CD4-positive, alpha-beta T cell treated with Interleukin-2 at 100 ng/mL for 4 hours (primary cell): ENCODE measurements around the gene XYLT1.

Source experiments
- DNase-seq: peaks from one replicate; pipeline ENCODE4 v3.0.0-alpha.2; 2020; ENCODE audit warnings: low spot score

XYLT1 gene

GRCh38 chr16:17403156-17403809 is 67.5 kb downstream of the XYLT1 start:
- DNase-seq: no peak

DNA sequence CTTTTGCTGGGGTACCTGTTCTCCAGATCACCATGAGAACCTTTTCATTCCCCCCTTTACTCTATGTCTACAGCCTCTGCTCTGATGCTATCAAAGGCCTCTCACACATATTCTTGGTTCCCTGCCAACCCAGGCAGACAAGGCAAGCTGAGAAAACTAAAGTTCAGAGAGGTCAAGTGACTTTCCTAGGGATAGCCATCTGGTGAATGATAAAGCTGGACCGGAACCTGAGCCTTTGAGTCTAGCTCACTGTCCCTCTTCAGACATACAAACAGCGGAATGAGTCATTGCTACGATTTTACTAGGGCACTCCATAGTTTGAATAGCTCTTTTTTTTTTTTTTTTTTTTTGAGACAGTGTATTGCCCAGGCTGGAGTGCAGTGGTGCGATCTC is 73.3 kb downstream of the XYLT1 start:
- peak; percentile 45 for DNase-seq

- peak; percentile 84 for DNase-seq
Observed at GRCh38 chr16:17396762-17397498, 73.8 kb downstream of the XYLT1 start.

- DNase-seq: peak; percentile 17
Observed at GRCh38 chr16:17395849-17396480, 74.8 kb downstream of the XYLT1 start.

GRCh38 chr16:17392857-17393692 is 77.7 kb downstream of the XYLT1 start:
- no peak for DNase-seq

- DNase-seq: no peak
Observed at GRCh38 chr16:17392127-17392856, 78.5 kb downstream of the XYLT1 start.

DNA sequence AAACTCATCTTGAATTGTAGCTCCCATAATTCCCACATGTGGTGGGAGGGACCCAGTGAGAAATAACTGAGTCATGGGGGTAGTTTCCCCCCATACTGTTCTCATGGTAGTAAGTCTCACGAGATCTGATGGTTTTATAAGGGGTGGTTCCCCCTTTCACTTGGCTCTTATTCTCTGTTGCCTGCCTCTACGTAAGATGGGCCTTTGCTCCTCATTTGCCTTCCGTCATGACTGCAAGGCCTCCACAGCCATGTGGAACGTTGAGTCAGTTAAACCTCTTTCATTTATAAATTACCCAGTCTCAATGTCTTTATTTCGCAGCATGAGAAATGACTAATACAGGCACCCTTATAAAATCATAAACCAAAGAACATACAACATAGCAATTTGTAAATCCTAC is 79.0 kb downstream of the XYLT1 start:
- no peak for DNase-seq

DNA sequence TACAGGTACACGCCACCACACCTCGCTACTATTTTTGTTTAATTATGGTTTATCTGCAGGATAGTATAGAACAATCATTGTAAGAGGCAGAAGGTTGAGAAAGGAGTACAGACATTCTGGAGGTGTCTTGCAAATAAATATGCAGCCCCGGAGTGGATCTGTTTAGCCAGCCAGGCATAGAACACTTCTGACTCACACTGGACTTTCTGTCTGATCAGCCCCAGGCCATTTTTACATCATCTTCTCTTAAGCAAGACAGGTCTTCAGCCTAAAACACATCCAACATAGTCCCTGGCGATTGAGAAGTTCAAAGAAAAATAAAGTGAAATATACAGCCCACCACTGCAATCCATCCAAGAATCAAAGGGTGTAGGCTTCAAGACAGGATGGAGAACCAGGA is 81.4 kb downstream of the XYLT1 start:
- no peak for DNase-seq

DNA sequence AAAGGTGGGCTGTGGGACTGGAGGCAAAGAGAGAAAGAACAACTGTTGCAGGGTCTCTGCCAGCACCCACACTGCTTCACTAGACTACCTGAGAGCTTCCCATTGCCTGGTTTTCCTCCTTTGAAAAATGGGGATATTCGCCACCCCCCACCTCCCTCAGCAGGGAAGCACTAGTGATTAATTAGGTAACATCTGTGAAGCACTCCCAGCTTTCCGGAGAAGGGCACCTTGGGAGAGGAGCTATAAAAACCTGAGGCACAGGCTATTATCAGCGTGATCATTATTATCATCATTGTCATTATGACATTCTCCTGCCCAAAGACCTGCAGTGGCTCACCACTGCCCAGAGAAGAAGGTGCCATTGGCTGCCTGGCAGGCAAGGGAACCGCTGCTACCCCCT is 83.5 kb downstream of the XYLT1 start:
- no peak for DNase-seq

DNA sequence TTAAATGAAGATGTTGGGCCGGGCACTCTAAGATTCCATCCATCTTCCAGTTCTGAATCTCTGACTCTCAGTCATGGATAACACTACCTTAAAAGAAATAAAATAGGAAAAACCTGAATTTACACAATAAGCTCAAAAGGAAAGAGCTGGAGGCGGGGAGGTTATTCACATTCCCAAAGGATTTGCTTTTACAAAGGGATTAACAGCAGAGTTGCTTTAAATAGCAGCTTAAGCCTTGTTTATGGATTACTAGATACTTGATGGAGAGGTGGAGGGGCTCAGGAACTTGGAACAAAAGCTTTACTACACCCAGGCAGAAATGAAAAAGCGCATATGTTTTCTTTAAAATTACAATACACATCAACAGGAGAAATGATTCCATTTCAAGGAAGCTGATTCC is 84.5 kb downstream of the XYLT1 start:
- DNase-seq: no peak

GRCh38 chr16:17384471-17384870 is 86.3 kb downstream of the XYLT1 start:
- DNase-seq: no peak

- DNase-seq: no peak
Observed at GRCh38 chr16:17382949-17383863, 87.6 kb downstream of the XYLT1 start.

- DNase-seq: no peak
Observed at GRCh38 chr16:17382514-17382913, 88.2 kb downstream of the XYLT1 start.

GRCh38 chr16:17381784-17382183 is 89.0 kb downstream of the XYLT1 start:
- no peak for DNase-seq

DNA sequence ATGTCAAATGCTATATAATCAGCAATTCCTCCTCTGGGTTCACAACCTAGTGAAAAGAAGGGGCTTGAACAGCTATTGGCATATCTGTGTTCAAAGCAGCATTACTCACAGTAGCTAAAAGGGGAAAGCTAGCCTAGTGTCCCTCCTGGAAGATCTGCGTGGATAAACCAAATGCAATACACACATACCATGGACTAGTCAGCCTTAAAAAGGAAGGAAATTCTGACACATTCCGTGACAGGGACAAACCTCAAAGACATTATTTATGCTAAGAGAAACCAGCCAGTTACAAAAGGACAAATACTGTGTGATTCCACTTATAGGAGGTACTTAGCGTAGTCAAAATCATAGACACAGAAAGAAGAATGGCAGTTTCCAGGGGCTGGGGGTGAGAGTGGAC is 90.1 kb downstream of the XYLT1 start:
- no peak for DNase-seq

DNA sequence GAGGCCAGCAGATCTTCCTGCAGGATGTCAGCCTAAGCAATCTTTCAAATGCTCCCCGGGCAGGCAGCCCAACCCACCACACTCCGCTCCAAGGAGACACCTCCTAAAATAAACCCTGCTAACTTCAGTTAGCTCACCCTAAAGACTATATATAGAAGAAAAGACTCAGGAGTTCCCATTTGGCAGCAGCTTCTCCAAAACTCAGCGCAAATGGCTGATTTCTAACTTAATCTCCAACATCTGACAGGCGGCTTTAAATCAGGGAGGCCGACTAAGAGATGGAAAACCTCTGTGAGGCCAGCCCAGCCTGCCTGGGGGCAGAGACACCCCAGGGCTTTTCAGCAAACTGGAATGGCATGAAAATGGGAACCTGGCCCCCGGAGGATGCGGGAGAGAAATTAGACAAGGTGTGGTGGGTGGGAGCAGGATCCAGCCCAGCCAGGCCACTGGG is 91.6 kb downstream of the XYLT1 start:
- no peak for DNase-seq

DNA sequence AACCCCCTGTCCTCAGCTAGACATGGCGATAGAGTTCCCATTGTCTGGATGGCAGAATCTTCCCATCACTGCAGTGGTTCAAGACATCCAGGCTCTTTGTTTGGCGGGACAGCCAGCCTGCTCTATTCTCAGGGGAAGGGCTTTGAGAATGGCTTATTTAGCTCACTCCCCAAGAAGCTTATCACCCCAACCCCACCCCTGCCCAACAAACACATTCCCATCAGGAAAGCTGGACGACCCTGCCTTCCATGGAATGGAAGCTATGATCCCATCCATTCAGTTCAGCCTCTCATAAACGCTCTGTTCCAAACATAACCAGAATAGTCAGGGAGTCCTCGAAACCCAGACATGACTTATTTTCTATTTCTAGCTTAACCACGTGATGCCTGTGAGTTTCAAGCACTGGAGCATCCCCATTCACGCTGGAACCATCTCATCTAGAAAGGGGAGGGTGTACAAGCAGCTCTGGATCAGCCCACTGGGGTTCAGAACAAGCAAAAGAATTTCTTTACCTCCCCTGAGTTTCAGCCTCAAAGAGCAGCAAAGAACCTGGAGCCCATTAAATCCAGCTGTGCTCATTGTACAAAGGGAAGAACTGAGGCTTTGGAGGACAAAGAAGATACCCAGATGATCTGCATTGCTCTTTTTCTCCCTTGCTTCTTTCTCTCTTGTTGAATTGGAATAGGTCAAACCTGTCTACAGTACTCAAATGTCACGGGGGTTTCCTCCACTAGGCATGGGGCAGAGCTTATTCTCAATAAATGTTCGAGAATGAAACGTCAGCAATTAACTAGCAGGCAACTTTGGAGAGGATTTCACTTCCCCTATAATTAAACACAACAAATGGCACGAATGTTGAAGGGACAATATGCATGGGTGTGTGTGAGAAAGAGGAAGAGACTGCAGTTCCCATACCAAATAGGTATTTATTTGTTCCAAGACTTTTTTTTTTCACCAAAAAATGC is 93.1 kb downstream of the XYLT1 start:
- DNase-seq: no peak

DNA sequence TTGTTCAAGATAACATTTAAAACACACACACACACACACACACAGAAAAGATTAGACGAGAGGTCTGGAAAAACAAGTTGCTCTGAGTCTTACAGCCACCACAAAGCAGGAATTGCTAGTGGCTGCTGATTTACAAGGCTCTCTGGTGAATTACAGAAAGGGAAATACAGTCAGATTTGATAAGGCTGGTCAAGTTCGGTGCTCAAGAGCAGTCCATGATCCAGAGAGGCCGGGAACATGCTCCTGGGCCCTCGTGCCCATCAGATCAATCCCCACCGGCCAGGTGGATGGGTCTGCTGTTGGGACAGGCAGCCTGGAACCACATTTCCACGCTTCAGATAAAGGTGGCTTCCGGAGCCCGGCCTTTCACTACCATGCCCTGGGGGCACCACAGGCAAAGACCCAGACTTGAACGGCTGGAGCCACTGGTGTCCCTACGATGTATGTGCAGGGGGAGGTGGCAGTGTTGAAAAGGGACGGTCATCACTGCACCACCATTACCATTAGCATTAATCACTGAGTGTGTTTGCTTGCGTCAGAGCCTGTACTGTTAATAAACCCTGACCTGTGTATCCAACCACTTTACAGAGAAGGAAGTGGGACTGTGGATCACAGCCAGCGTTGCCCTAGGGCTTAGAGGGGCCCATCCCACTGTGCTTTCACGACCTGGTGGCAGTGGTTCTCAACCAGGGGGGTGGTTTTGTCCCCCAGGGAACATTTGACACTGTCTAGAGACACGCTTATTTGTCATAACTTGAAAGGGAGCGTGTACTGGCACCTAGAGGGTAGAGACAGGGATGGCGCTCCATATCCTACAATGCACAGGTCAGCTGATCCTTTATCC is 95.1 kb downstream of the XYLT1 start:
- DNase-seq: no peak
